H54 (cell line): ENCODE results near the gene SEMA5A.

Experiments
- DNase-seq: peaks from one replicate; pipeline ENCODE4 v3.0.0; 2011; ENCODE audit warnings: low spot score, mixed read lengths; ENCODE audit not compliant: insufficient read length
- FAIRE-seq: peaks from 3 replicates; lab custom pipeline; 2011; peaks lifted over from hg19 to GRCh38; lab: Jason Lieb, UNC
- POLR2A ChIP-seq: IDR thresholded peaks from 2 replicates; pipeline ENCODE4 v1.6.1; 2011; ENCODE audit warnings: low read depth, mild to moderate bottlenecking, low read length

Gene SEMA5A

DNA sequence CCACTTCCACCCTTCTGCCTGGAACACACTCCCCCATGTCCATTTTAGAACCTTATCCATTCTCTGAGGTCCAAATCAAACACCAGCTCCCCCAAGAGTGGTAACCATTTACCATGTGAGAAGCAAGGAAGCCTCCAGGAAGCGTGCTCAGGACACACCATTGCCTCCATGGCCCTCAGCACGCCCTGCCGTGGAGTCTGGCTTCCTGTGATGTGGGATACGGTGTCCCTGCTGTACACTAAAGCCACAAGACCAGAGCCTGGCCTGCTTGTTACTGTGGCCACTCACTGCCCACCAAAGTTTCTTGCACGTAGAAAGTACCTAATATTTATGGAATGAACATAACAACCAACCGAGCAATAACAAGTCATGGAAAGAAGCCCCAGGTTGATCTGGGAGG, 151.7 kb downstream of the SEMA5A start:
- FAIRE-seq (no peak), DNase-seq (no peak)
- TF ChIP-seq POLR2A, result no peak

DNA sequence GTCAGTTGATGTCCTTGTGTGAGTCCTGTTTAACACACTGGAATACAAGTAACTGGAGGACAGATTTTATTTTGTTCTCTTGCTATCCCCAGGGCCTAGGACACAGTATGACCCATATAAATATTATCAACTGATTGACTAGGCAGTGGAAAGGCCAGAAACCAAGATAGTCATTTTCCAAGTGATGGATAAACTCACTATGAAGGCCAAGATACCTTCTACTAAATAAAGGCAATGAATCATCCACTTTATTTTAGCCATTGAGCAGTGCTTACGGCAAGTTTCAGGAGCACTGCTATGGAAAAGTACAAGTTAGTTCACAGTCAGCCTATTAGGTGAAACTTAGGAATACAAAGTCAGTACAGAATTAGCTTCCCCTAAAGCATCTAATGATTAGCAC, 153.2 kb downstream of the SEMA5A start:
- FAIRE-seq (no peak), DNase-seq (no peak)
- no peak for TF ChIP-seq POLR2A

DNA sequence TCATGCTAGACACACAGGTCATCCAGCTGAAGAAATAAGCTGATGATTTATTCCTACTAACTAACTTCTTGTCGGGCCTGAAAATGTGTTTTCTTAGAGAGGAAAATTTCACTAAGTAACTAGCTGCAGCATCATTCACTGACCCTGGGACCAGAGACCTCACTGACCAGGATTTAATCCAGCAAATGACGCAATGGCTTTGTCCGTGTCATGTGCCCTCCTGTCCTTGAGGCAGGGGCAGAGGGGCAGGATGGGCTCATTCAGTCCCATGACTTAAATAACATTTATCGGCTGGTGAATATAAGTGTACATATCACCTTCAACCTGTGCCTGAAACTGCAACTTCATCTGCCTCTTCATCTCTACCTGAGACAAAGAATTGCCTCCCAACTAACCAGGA, 154.8 kb downstream of the SEMA5A start:
- no peak for TF ChIP-seq POLR2A
- FAIRE-seq, result no peak
- DNase-seq, result no peak

DNA sequence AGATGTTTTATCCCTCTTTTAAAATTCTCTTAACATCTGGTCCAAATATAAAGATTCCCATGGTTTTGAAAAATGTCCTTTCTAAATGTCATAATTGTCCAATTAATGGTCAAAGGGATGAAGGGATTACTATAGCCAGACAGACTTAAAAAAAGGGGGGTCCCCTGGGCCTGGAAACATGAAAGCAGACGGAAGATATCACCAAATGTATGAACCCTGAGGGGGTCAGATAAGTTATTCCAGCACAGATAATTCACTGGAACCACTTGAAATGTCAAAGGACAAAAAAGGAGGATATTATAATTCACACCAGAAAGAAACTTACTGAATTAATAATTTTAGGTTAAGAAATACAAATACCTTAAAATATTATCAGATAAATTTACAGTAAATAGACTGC, 155.8 kb downstream of the SEMA5A start:
- FAIRE-seq, result no peak
- TF ChIP-seq POLR2A, result no peak

DNA sequence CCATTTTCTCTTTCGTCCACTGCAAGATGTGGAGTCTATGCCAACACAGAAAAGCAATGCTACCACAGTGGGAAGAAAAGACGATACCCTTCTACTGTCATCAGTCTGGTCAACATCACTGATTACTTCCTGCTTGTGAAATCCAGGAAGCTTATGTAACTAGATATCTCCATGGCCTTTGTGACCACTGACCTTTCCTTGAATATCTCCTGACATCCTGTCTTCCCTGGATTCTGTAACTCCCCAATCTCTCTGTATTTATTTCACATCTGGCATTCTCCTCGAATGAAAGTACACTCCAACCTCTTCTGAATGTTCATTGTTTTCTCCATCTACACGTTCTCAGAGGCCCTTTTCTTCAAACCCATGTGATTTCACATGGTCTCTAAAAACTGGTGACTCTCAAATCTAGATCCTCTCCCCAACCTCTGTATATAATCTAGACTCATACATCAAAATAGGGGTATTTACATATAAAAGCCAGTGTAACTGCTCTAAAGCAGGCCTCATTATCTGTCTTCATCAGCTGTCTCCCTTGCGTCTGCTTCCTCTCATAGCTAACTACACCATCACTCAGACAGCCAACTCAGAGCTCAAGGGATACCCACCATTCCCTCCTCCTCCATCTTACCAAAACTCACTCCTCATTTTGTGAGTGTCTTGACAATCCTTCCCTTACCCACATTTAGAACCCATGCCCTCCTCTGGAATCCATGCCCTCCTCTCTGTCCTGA, 156.8 kb downstream of the SEMA5A start:
- DNase-seq (no peak), FAIRE-seq (no peak)
- no peak for TF ChIP-seq POLR2A

More for the DNA sequence above, 155.8 kb downstream of the SEMA5A start:
- no peak for DNase-seq

DNA sequence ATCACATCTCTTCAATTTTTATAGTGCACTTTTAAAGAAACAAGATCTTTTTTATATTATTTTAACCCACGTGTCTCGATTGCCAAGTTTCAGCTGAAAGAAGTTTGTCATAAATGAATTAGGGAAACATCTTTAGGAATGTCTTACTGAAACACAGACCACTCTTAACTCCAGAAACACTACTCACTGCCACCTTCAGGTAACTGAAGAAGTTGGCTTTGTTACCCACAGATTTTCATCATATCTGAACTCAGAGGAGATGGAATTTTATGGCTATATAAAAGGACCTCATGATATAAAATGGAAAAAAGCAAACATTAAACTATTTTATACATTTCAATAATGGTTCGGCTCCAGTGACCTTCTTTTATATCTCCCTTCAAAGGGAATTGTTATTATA, 158.0 kb downstream of the SEMA5A start:
- TF ChIP-seq POLR2A, result no peak
- DNase-seq, result no peak
- FAIRE-seq, result no peak

DNA sequence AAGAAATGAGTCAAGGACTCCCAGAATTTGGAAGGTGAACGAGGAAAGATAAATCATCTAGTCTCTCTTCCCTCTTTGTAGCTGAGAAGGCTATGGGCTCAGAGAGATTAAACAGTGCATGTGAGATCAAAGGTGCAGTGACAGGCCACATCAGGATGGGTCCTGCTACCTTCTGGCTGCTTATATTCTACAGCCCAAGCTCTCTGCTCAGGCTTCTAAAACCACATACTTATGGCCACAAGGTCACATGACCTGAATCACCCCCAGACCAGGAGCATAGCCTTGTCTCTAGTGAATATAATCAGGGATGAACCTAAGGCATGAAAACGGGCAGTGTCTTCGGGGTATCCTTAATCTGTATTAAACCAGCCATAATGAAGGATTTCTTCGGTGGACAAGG, 158.9 kb downstream of the SEMA5A start:
- DNase-seq (no peak), FAIRE-seq (no peak)
- TF ChIP-seq POLR2A, result no peak

DNA sequence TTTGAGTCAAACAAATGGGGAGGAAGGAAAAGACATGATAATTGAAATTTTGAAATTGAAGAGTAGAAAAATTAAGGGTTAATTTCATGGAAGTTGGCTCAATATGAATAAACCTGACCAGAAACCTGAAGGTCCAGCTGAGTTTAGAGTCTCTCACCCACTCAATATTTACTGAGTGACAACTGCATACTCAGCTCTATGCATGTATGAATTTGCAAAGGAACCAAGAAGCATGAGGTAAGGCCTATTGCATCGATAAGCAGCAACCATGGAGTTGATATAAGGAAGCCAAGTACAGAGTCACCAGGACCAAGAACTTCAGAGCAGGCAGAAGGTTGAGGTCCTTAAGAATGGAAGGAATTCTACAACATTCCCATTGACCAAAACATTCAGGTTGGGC, 163.4 kb downstream of the SEMA5A start:
- DNase-seq, result no peak
- no peak for FAIRE-seq
- no peak for TF ChIP-seq POLR2A

DNA sequence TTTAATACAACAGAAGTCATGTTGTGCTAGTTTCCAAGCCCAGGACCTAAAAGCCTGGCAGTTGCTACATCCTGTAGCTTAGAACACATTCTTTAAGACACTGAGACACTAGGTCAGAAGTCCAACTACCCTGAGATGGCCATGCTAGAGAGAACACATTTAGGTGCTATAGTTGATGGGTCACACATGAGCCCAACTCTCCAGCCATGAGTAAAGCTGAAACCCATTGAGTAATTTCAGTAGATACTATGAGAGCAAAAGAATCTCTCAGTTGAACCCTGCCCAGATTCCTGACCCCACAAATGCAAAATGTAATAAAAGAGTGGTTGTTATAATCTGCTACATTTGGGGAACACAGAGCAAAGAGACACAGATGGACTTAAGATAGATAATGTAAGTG, 164.4 kb downstream of the SEMA5A start:
- TF ChIP-seq POLR2A, result no peak
- FAIRE-seq, result no peak

DNA sequence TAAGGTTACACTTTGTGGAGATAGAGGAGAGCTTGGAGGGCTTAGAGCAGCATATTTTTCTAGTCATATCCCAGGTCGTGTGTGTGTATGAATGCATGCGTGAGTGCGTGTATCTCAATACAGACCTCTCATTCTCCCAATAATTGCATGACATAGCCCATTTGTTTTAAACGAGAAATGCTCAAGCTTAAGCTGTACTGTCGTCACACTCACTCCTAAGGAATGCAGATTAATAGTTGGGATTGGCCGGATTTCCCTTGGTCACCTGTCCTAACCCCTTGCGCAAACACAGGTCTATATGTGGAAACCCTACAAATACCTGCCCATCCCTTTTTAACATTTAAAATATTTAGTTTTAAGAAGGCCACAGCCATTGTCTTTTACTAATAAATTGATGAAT, 165.8 kb downstream of the SEMA5A start:
- FAIRE-seq (no peak), DNase-seq (no peak)
- no peak for TF ChIP-seq POLR2A

More for the DNA sequence above, 164.4 kb downstream of the SEMA5A start:
- no peak for DNase-seq

DNA sequence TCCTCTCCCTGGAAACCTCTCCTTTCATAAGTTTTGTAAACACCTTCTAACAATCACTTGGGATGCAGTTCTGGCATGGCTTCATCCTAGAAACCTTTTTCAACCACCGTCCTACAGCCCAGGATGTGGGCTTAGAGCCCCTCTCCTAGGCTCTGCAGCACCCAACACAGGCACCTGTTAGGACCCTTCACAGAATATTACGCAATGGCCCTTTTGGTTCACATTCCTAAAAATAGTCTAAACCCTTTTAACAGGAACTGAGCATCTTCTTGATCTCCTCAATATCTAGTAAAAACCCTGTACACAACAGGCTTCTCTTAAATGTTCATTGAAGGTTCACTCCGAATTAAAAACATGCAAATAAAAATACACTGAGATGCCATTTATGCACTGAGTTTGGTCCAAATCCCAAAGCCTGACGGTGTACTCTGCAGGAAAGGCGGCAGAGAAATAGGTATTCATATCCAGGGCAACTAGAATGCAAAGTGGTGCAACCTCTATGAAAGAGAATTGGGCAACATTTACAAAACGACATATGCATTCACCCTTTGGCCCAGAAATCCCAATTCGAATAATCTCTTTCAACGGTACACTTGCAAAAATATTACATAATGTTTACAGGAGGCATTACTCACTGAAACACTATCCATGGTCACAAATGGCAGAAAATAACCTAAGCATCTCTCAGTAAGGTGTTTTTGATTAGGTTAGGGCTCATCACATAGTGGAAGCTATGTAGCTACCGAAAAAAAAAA, 169.3 kb downstream of the SEMA5A start:
- TF ChIP-seq POLR2A, result no peak
- no peak for FAIRE-seq
- no peak for DNase-seq

DNA sequence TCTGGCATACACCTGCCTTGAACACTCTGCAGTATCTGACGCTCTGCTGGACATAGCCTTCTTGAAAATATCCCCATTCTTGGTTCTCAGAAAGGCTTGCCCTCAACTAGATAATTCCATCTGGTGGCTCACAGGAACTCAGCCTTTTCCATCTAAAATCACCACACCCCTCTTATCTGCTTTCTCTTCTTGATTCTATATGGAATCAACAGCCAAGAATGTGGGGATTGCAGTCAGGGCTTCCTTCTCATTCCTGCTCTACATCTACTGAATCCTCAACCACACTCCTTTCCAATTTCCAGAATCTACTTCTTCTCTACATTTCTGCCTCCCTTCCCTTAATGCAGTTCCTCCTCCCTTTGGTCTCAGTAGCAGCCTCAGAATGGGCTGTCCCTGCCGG, 170.1 kb downstream of the SEMA5A start:
- DNase-seq, result no peak
- no peak for TF ChIP-seq POLR2A
- FAIRE-seq, result no peak

DNA sequence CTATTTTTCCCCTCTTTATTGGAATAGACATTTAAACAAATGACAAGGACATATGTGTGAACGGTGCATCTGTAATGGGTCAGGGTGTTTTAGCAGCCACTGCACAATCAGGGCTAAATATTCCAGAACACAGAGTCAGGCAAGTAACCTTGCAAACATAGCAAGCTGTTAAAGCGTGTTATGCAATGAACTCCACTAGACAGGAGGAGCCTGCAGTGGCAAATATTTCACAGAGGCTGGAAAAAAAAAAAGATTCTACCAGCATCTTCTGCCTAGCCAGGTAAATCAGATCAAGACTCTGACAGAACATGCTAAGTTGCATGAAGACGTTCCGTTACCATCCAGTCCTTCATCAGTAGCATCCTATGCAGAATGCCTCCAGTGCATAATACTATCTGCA, 171.8 kb downstream of the SEMA5A start:
- FAIRE-seq (no peak), DNase-seq (no peak)
- TF ChIP-seq POLR2A, result no peak

DNA sequence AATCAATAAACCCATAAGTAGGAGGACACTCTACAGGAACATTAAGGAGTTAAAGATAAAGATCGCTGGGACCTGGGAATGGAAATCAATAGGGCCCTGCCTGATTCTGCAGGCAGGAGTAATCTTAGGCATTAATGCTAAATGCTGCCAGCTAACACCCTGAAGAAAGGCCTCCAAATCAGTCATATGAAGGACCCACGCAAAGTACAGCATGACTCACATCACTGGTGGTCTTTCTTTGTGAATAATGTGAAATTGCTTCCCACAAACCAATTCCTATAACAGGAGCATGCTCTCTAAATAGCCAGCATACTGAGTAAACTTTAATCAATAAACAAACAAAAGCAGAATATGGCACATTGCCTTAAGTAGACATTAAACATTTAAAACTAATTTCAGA, 172.3 kb downstream of the SEMA5A start:
- FAIRE-seq (no peak), DNase-seq (no peak)
- no peak for TF ChIP-seq POLR2A

DNA sequence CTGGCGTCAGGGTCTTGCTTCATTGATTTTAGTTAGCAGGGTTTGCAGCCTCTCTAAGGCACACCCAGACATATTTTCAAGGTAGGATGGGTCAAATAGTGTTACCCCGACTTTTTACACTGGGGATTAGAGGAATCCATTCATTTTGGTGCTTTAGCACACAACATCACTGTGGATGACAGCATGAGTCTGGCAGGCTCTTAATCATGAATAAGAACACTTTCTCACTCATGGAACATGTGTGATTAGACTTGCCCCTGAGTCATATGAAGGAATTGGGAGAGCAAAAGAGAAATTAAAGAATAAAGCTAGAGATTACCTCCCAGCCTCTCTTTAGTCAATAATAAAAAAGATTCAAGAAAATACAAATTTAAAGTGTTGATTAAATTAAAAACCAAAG, 175.6 kb downstream of the SEMA5A start:
- FAIRE-seq (no peak), DNase-seq (no peak)
- no peak for TF ChIP-seq POLR2A

DNA sequence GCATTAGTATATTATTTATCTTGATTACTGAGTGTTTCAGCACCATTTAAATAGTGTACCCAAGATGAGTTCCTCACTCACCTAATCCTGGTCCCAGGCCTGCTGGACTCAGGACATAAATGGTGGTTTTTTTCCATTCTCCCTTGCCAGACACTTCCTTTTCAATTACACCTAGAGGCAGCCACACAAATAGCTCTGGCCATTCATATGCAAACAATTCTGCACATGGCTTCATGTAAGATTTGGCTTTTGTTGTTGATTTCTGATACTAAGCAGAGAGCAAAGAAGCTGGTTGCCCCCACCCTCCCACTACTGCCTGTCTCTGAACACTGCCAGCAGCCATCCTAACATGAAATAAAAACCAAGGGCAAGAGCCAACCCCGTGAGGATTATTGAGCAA, 180.4 kb downstream of the SEMA5A start:
- DNase-seq (no peak), FAIRE-seq (no peak)

More for the DNA sequence above, 180.4 kb downstream of the SEMA5A start:
- no peak for TF ChIP-seq POLR2A
